Measurements from ENCODE around the gene NT5C2. TPM values are rescaled to one million over a fixed set of nuclear protein-coding genes. Genes with fewer than 3 reads are reported as not detected.
"Not testable (repeated sequence)": the region's sequence is repeated elsewhere in the genome, so short reads cannot be mapped to it uniquely, and the experiment has no call there.

Gene NT5C2
- total and polyA plus RNA-seq, 2 donors (not counting 3 experiments of a cell fraction or from before 2014, with no cell fraction given) = 47.2 to 69.9 TPM

DNA sequence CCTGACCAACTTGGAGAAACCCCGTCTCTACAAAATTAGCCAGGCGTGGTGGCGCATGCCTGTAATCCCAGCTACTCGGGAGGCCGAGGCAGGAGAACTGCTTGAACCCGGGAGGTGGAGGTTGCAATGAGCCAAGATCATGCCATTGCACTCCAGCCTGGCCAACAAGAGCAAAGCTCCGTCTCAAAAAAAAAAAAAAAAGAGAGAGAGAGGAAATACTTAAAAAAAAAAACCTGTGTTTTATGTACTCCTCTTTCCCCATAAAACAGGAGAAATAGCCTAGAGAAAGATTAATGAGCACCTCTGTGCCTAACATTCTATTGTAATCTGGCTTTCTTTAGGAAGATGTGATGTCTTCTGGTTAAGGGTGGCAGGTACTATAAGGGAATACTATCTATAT is 1.9 kb downstream of the NT5C2 start:
- H3K27me3 ChIP-seq (ENCODE audit: control insufficient read depth in 2 of 2, insufficient read depth in 2 of 2, low read length in 2 of 2); FAIRE-seq; H3K27ac ChIP-seq (ENCODE audit: insufficient read depth, low read depth, low read length); BruUV-seq (replicated peaks); H3K36me3 ChIP-seq (ENCODE audit: control insufficient read depth in 2 of 2, extremely low read depth in 1 of 2, insufficient read depth in 2 of 2, low read length in 2 of 2); intact Hi-C loops (cut with micrococcal nuclease); H3K9me3 ChIP-seq (replicated peaks; ENCODE audit: control insufficient read depth, insufficient read depth, low read length); H2AFZ ChIP-seq (ENCODE audit: low read depth, low read length); H3K9ac ChIP-seq (replicated peaks; ENCODE audit: extremely low read depth, insufficient read depth, low read length); H4K20me1 ChIP-seq (replicated peaks; ENCODE audit: control insufficient read depth, extremely low read depth, insufficient read depth, low read length); H3K9me1 ChIP-seq (replicated peaks; ENCODE audit: control insufficient read depth, extremely low read depth, insufficient read depth, low read length); dilution Hi-C loops (cut with MboI; ENCODE audit: extremely low pct_ligation_motif_present, low sequenced_read_pairs); DNase-seq (ENCODE audit: low read depth, low spot score): not testable (repeated sequence)
- Histone ChIP-seq H3K4me1 (ENCODE audit: control insufficient read depth, extremely low read depth, insufficient read depth, low read length) (peaks cover 24% of the 10 kb centered on the region), H3K79me2 (ENCODE audit: control insufficient read depth, insufficient read depth, low read length) (peaks cover 62% of the 10 kb centered on the region), H3K4me3 (replicated peaks in 1 of 3; ENCODE audit: insufficient read depth in 1 of 3, low read depth in 1 of 3, low read length in 3 of 3) (peak overlapping the region in 1 of 3 experiments; percentile 71), H3K4me2 (ENCODE audit: insufficient read depth, low read length) (peak overlapping the region; percentile 99)
- ChIA-PET CTCF (interaction anchor here (1.0 to 6.4 kb wide), 10 partner anchors 10 to 477 kb away, joined by 3 to 89 read pairs (median 10); partner anchors contain the start of genes ARL3, CNNM2, RPEL1 and SFXN2), POLR2A (interaction anchor here (0.6 to 3.3 kb wide), 5 partner anchors 14 to 39 kb away, joined by 3 to 28 read pairs (median 6); no protein-coding TSS in a partner anchor)

DNA sequence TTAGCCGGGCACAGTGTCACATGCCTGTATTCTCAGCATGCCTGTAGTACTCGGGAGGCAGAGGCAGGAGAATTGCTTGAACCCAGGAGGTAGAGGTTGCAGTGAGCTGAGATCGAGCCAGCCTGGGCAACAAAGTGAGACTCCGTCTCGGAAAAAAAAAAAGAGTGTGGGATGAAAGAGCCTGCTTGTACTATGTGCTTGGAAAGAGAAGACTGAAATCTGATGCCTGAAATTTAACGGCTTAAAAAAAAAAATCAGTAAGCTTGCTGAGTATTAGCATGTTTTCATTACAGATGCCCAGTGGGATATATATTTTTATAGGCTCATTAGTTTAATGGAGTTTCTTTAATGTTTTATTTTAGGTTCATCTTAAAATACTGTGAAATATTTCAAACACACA is 4.2 kb downstream of the NT5C2 start:
- peaks cover 9% of the 10 kb centered on the region for H4K20me1 ChIP-seq (replicated peaks; ENCODE audit: control insufficient read depth, extremely low read depth, insufficient read depth, low read length)
- FAIRE-seq (no peak), DNase-seq (ENCODE audit: low read depth, low spot score) (no peak)
- H2AFZ ChIP-seq (ENCODE audit: low read depth, low read length) = no peak overlapping the region
- no peaks in the 10 kb centered on the region for H3K36me3 ChIP-seq (ENCODE audit: control insufficient read depth in 2 of 2, extremely low read depth in 1 of 2, insufficient read depth in 2 of 2, low read length in 2 of 2)
- no TSS peak for BruUV-seq (replicated peaks)
- POLR2A ChIA-PET = interaction anchor here (0.7 kb wide), 1 partner anchor 355 kb away, joined by 9 read pairs; no protein-coding TSS in a partner anchor
- no peak overlapping the region for H3K27ac ChIP-seq (ENCODE audit: insufficient read depth, low read depth, low read length)
- TF ChIP-seq, protein P1, sequence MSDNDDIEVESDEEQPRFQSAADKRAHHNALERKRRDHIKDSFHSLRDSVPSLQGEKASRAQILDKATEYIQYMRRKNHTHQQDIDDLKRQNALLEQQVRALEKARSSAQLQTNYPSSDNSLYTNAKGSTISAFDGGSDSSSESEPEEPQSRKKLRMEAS (IDR thresholded peaks at IDR 0.05; ENCODE audit: insufficient read depth, insufficient read length) = no peak
- TF ChIP-seq POLR2AphosphoS5 (IDR thresholded peaks at IDR 0.05; ENCODE audit: insufficient read depth, low read depth, low read length) = no peak
- no peak for TF ChIP-seq POLR2A (IDR thresholded peaks at IDR 0.05; ENCODE audit: low read depth, low read length)
- TF ChIP-seq JUN (IDR thresholded peaks at IDR 0.05; ENCODE audit: borderline replicate concordance, insufficient read depth, insufficient read length, low read depth) = no peak
- no peak for TF ChIP-seq EZH2 (IDR thresholded peaks at IDR 0.05; ENCODE audit: borderline replicate concordance, low read depth, low read length, severe bottlenecking)
- TF ChIP-seq GATA2 (IDR thresholded peaks at IDR 0.05; ENCODE audit: insufficient read depth, insufficient read length, low read depth, low read length) = no peak
- no peak for TF ChIP-seq FOS (IDR thresholded peaks at IDR 0.05; ENCODE audit: borderline replicate concordance, insufficient read depth, low read length)
- TF ChIP-seq, protein P2, sequence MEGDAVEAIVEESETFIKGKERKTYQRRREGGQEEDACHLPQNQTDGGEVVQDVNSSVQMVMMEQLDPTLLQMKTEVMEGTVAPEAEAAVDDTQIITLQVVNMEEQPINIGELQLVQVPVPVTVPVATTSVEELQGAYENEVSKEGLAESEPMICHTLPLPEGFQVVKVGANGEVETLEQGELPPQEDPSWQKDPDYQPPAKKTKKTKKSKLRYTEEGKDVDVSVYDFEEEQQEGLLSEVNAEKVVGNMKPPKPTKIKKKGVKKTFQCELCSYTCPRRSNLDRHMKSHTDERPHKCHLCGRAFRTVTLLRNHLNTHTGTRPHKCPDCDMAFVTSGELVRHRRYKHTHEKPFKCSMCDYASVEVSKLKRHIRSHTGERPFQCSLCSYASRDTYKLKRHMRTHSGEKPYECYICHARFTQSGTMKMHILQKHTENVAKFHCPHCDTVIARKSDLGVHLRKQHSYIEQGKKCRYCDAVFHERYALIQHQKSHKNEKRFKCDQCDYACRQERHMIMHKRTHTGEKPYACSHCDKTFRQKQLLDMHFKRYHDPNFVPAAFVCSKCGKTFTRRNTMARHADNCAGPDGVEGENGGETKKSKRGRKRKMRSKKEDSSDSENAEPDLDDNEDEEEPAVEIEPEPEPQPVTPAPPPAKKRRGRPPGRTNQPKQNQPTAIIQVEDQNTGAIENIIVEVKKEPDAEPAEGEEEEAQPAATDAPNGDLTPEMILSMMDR (IDR thresholded peaks at IDR 0.05; ENCODE audit: extremely low read depth in 1 of 2, insufficient read depth in 1 of 2, low read depth in 1 of 2, low read length in 2 of 2) = no peak
- no peak for TF ChIP-seq MYC (IDR thresholded peaks at IDR 0.05; ENCODE audit: low read depth, low read length)
- intact Hi-C loops (cut with micrococcal nuclease) = no loop called here
- CTCF ChIA-PET = interaction anchor here (1.5 to 6.4 kb wide), 3 partner anchors 18 to 55 kb away, joined by 3 to 89 read pairs (median 62); partner anchors contain the start of gene RPEL1
- dilution Hi-C loops (cut with MboI; ENCODE audit: extremely low pct_ligation_motif_present, low sequenced_read_pairs) = no loop called here
- peaks cover 36% of the 10 kb centered on the region for H3K4me1 ChIP-seq (ENCODE audit: control insufficient read depth, extremely low read depth, insufficient read depth, low read length)
- peaks cover 85% of the 10 kb centered on the region for H3K79me2 ChIP-seq (ENCODE audit: control insufficient read depth, insufficient read depth, low read length)
- H3K4me3 ChIP-seq (replicated peaks in 1 of 3; ENCODE audit: insufficient read depth in 1 of 3, low read depth in 1 of 3, low read length in 3 of 3) = no peak overlapping the region
- no peaks in the 10 kb centered on the region for H3K9me3 ChIP-seq (replicated peaks; ENCODE audit: control insufficient read depth, insufficient read depth, low read length)
- H3K9me1 ChIP-seq (replicated peaks; ENCODE audit: control insufficient read depth, extremely low read depth, insufficient read depth, low read length) = no peaks in the 10 kb centered on the region
- H3K4me2 ChIP-seq (ENCODE audit: insufficient read depth, low read length) = no peak overlapping the region
- H3K27me3 ChIP-seq (ENCODE audit: control insufficient read depth in 2 of 2, insufficient read depth in 2 of 2, low read length in 2 of 2) = no peaks in the 10 kb centered on the region
- no peak overlapping the region for H3K9ac ChIP-seq (replicated peaks; ENCODE audit: extremely low read depth, insufficient read depth, low read length)

All from endothelial cell of umbilical vein (primary cell).